Brain microvascular endothelial cell (primary cell): ENCODE measurements around the gene MCIDAS.

Source experiments
- DNase-seq: peaks from one replicate; pipeline ENCODE4 v3.0.0-alpha.2; 2020
- H3K27ac ChIP-seq: fragments of 250-450 bp; sonication (Bioruptor Pico); 2 replicates; pipeline ENCODE4 v1.5.1; 2020; ENCODE audit warnings: mild to moderate bottlenecking, moderate library complexity
- H3K27me3 ChIP-seq: fragments of 250-450 bp; sonication (Bioruptor Pico); replicated peaks from 2 replicates; pipeline ENCODE4 v1.5.1; 2020; ENCODE audit warnings: mild to moderate bottlenecking
- H3K36me3 ChIP-seq: fragments of 250-450 bp; sonication (Bioruptor Pico); replicated peaks from 2 replicates; pipeline ENCODE4 v1.5.1; 2020; ENCODE audit warnings: mild to moderate bottlenecking
- H3K4me3 ChIP-seq: 2 replicates; pipeline ENCODE4 v1.5.1; 2011; ENCODE audit warnings: low read depth, mild to moderate bottlenecking, control low read depth, low read length, moderate library complexity
- in situ Hi-C: cut with HindIII; loops from 2 replicates; pipeline ENCODE4 v1.10.0; 2017; ENCODE audit warnings: low sequenced_read_pairs, low pct_ligation_motif_present
- TF ChIP-seq, protein P1 (sequence below): IDR thresholded peaks from 2 replicates; pipeline ENCODE4 v1.5.1; 2011; ENCODE audit warnings: low read depth, mild to moderate bottlenecking, moderate library complexity, low read length, control low read depth, inconsistent platforms; ENCODE audit errors: missing control alignments

The MCIDAS gene

DNA sequence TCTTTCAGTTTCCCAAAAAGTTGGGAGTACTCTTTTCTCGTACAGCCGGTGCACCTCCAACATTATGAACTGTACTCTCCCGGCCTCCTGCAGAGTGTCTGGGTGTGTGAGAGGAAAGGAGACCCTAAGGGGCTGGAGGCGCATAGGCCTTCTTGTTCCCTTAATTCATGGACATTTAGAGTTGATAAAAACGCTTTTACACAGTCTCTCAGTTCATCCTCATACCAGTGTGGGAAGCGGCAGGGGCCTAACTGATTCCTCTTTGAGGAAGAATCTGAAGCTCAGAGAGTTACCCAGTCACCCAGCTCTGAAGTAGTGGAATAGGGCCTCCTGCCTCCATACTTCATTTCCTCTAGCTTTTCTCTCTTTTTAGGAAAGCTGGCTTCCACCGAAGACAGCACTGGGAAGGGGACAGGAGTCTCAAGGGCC, 3.3 kb downstream of the MCIDAS start:
- no peak for DNase-seq
- H3K4me3 ChIP-seq, result no peak overlapping the region
- no peaks in the 10 kb centered on the region for H3K36me3 ChIP-seq
- in situ Hi-C loops, result no loop called here
- peaks cover 94% of the 10 kb centered on the region for H3K27me3 ChIP-seq
- TF ChIP-seq, protein P1, sequence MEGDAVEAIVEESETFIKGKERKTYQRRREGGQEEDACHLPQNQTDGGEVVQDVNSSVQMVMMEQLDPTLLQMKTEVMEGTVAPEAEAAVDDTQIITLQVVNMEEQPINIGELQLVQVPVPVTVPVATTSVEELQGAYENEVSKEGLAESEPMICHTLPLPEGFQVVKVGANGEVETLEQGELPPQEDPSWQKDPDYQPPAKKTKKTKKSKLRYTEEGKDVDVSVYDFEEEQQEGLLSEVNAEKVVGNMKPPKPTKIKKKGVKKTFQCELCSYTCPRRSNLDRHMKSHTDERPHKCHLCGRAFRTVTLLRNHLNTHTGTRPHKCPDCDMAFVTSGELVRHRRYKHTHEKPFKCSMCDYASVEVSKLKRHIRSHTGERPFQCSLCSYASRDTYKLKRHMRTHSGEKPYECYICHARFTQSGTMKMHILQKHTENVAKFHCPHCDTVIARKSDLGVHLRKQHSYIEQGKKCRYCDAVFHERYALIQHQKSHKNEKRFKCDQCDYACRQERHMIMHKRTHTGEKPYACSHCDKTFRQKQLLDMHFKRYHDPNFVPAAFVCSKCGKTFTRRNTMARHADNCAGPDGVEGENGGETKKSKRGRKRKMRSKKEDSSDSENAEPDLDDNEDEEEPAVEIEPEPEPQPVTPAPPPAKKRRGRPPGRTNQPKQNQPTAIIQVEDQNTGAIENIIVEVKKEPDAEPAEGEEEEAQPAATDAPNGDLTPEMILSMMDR, result no peak
- H3K27ac ChIP-seq, result no peak overlapping the region

DNA sequence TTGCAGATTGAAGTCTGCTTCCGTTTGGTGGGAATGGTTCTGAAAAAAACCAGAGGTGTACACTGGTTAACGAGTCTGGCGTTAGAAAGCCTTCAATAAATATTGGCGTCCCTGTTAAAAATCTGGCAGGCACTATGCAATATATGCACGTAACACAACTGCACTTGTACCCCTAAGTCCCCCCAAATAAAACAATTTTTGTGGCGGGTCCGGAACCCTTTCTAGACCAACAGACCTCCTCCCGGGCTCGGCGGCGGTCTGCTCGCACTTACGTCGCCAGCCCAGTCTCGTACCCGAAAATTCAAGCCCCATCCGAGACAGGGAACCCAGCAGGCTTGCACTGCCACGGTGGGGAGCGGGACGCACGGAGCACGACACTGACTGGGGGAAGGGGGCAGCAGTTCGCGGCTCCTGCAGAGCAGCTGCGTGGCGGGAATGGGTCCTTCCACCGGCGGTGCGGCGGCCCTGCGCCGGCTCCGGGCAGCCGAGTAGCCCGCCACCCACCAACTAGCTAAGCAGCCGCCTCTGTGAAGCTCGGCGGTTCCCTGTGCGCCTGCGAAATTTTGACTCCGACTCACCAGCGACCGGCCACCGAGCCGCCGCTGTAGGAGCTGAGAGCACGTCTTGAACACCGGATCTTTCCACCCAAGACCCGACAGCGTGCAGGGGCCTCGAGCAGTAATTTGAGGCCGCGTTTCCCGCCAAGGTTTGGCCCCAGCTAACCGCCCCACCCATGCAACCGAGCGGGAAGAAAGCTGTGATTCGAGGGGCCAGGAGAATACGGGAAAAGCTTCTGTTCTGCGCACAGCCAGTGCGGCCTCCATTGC, 3.9 kb downstream of the MCIDAS start:
- TF ChIP-seq, protein P1, result no peak
- no peak for DNase-seq
- H3K36me3 ChIP-seq, result no peaks in the 10 kb centered on the region
- in situ Hi-C loops, result no loop called here
- H3K4me3 ChIP-seq, result no peak overlapping the region
- no peak overlapping the region for H3K27ac ChIP-seq
- H3K27me3 ChIP-seq, result peaks cover 89% of the 10 kb centered on the region

DNA sequence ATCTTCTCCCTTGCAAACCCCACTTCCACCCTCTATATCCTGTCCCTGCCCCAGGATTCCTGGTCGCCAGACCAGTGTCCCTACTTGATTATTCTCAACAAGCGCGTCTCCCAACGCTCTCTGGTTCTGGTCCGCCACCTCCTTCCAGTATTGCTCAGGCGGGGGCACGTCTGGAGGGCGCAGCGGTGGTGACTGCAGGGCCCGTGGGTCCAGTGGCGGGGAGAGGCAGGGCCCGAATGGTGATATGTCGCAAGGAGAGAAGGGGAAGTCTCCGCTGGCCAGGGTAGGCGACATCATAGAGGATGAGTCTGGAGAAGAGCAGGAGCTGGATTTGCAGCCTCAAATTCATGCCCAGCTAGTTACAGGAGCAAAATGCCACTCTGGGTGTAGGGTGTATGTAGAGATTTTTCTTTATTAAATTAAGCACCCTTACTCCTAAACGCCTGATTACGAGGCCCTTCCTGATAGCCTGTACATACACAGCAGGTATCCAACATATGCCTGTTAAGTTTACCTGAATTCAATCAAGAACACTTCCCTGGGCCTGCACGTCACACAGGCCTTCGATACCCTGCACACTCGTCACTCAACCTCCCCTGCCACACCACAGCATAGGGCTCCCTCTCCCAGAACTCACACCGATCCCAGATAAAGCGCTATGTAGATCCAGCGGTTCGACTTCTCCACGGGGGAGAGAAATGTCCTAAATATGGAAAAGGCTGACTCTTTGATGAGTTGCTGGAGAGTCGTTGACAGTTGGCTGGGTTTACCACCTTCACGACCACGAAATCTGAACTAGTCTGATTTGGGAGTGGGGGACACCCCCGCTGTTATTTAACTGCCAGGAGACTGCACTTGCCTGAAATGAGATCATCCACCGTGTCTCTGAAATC, 4.8 kb downstream of the MCIDAS start:
- DNase-seq, result no peak
- in situ Hi-C loops, result no loop called here
- Histone ChIP-seq H3K27ac (no peak overlapping the region), H3K36me3 (no peaks in the 10 kb centered on the region), H3K4me3 (no peak overlapping the region), H3K27me3 (peaks cover 85% of the 10 kb centered on the region)
- TF ChIP-seq, protein P1, result no peak

DNA sequence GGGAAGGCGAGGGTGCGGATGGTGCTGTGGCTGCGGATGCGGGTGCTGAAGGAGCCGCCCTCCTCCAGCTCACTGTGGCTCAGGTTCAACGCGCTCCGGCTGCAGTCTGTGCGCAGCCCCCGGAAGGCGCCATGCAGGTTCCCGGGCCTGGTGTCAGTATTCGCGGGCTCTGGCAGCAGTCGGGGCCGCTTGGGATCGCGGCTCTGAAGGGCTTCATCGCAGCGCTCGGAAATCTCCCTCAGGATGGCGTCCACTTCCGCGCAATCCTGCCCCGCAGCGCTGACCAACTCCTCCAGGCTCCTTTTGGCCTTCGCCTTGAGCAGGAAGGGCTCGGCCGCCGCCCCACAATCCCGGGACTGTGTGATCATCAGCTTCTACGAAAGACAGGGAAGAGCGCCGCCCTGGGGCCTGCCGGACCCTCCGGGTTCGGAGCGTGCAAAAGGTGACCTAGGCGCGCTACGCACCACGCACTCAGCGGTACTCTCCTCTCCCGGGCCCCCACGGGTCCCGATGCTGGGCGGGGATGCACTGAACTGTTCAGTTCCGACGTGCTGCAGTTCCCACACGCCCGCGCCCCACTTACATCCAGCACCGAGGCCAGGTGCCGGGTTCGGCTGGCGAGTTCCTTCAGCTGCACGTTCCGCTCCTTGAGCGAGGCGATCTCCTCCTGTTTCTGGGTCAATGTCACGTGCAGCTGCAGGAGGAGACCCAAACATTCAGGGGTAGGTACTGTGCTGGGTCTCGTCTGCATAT, 6.5 kb downstream of the MCIDAS start:
- Histone ChIP-seq H3K27me3 (peaks cover 68% of the 10 kb centered on the region), H3K27ac (no peak overlapping the region), H3K36me3 (no peaks in the 10 kb centered on the region), H3K4me3 (peak overlapping the region; percentile 39)
- in situ Hi-C loops, result no loop called here
- DNase-seq, result no peak
- TF ChIP-seq, protein P1, result peak; percentile 28

DNA sequence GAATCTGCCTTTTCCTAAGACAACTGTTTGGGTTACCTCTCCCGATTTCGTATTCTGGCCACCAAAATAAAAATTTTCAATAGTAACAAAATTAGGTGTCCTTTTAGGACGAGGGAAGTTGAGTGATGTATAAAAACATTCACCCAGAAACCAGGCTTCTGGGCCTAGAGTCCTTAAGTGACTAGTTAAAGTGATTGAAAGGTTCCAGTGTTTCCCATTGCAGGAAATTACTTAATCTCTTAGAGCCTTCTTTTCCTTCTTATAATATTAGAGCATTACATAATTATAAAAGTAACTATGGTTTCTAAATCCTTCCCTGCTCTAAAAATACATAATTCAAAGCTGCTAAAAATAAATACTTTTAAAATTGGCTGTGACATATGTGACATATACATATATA, 7.3 kb downstream of the MCIDAS start:
- Histone ChIP-seq H3K4me3 (no peak overlapping the region), H3K27me3 (peaks cover 60% of the 10 kb centered on the region), H3K36me3 (no peaks in the 10 kb centered on the region), H3K27ac (no peak overlapping the region)
- no peak for DNase-seq
- in situ Hi-C loops, result no loop called here
- TF ChIP-seq, protein P1, result no peak
